Stimulated activated CD8-positive, alpha-beta memory T cell treated with anti-CD3 and anti-CD28 coated beads, Interleukin-12 subunit alpha, Interleukin-12 subunit beta, amount 100 ng/mL, for 1 hour (primary cell): Measurements from ENCODE around the gene PEPD.

Experiments
- DNase-seq: peaks from one replicate; pipeline ENCODE4 v3.0.0-alpha.2; 2020; ENCODE audit warnings: low read depth

Gene PEPD

DNA sequence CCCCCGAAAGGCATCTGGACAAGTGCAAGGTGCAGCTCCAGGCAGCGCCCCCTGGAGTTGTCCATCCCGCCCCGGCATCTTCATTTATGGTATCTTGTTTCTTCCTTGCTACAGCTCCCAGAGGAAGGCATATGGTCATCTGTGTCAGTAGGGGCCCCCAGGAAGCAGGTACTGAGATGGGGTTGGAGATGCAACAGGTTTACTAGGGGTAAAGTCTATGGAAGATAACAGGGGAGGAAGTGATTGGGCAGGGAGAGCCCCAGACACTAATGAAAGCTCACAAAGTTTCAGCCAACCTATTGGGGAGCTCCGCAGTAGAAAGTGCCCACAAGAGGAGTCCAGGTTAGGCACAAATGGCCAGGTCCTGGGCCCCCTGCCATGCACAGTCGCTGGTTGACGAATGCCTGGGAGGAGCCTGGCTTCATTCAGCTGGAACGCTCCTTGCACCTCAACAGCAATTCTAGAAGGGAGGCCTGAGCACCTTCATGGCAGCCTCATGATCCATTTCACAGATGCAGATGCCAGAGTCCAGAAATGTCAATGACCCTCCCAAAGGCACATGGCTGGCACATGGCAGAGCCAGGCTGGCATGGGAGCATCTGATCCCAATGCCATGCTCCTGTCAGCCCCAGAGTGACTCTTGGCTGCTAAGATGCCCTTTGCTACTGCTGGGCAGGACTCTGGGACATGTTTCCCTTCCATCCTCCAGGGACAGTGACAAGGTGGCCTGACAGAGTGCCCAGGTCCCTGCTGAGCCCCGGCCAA, 23.8 kb upstream of the PEPD start:
- DNase-seq = no peak

DNA sequence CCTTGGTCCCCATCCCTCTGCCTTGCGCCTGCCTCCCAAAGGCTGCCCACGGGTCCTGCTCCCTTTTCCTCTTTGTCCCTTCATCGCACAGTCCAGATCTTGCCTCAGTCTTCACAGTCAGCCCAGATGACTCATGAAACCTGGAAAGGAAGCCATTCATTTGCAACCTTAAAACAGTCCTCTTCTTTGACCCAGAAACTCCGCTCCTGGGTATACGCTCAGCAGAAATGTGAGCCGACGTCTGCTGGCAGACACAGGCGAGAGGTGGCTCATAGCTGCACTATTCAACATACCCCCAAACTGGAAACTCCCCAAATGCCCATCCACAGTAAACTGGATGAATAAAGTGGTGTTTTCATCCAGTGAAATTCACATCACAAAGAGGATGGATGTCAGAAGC, 13.6 kb upstream of the PEPD start:
- no peak for DNase-seq

DNA sequence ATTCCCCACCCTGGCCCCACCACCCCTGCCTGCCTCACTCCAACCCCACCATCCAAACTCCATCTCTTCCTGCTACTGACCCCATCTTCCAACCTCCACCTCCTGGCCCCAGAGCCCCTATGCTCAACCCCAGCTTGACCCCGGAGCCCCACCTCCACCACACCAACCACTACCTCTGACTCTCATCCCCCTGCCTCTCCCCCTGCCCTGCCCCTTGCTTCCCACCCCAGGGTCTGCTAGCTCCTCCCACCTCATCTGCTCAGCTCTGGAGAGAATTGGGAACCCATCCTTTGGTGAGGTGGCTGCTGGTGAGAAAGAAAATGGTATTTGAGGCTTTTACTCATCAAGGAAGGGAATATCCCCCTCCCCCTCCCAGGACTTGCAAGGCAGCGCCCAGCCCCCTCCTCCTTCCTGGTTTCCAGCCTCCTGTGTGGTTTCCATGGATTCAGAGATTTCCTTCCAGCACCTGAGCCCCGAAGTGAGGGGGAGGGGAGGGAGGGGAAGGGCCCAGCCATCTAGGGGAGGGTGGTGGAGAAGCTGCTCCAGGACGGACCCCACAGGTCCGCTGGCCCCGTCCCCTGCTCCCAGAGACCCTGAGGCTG, 11.4 kb upstream of the PEPD start:
- DNase-seq = no peak

DNA sequence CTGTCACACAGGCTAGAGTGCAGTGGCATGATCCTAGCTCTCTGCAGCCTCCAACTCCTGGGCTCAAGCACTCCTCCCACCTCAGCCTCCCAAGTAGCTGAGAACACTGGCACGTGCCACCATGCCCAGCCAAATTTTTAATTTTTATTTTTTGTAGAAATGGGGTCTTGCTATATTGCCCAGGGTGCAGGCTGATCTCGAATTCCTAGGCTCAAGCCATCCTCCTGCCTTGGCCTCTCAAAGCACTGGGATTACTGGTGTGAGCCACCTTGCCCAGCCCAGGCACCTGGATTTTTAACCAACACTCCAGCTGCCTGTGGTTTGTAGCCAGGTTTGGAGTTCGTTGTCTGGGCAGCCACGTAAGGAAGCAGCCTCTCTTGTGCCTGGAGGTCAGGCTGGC, 9.3 kb upstream of the PEPD start:
- DNase-seq = no peak

DNA sequence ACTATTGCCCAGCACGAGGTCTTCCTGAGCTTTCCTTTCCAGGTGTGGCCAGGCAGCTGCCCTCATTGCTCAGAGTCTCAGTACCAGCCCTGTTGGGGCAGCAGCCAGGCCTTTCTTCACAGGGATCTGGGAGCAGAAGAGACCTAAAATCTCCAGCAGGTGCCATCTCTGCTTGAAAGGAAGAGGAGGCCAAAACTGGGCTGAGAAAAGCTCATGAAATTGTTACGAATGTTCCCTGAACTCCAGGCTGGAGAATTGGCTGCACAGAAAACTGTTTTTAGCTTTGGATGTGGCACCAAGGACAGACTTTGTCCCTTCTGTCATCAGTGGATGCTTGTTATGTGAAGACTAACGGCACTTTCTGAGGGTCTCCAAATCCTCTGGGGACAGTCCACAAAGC, 8.7 kb upstream of the PEPD start:
- DNase-seq = no peak

DNA sequence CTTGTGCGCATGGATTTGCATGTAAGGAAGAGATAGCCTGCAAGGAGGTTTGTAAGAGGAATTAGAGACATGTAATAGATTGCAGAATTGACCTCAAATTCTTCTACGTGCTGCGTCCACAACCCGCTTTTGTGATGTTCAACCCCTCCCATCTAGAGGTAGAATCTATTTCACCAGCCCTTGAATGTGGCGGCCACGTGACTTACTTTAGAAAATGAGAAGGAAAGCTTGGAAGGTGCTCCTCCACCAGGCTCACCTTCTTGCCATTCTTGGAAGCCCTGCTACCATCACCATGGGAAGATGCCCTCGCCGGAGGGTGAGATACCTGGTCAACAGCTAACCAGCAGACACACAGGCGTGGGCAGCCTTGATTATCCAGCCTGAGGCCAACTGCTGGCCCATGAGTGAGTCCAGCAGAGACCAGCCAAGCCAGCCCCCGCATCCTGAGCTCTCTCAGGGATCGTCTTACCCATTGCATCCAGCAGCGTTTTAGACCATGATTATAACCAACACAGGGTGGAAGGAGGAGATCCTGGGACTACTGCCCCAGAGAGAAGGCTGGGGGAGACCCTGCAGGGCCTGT, 7.6 kb upstream of the PEPD start:
- no peak for DNase-seq

DNA sequence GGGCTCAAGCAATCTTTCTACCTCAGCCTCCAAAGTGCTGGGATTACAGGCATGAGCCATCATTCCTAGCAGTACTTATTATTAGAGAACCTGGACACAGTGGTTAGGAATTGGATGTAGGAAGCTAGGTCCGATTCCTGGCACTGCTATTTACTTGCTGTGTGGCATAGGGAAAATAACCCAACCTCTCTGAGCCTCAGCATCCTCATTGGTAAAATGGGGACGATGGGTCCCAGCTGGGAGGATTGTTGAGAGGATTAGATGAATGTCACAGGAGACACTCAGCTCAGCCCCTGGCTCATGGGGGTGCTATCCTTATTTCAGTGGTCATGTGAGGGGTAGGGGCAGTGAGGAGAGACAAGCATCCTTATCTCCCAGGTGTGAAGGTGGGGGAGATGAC, 6.8 kb upstream of the PEPD start:
- no peak for DNase-seq

DNA sequence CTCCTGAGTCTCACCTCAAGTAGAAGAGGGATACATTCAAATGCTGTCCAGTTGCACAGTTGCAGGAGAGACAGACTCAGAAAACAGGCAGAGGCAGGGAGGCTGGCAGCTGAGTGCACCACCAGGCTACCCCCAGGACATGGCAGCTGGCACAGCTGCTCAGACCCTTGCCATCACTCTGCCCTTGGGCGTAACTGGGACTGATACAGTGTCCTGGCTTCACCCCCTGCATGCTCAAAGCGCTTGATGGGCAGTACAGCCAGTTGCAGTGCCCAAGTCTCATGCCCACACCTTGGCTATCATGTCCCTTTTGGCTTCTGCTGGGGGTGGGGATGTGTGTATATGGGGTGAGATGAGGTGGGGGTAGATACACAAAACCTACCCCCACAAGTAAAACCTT, 5.5 kb upstream of the PEPD start:
- DNase-seq = no peak

DNA sequence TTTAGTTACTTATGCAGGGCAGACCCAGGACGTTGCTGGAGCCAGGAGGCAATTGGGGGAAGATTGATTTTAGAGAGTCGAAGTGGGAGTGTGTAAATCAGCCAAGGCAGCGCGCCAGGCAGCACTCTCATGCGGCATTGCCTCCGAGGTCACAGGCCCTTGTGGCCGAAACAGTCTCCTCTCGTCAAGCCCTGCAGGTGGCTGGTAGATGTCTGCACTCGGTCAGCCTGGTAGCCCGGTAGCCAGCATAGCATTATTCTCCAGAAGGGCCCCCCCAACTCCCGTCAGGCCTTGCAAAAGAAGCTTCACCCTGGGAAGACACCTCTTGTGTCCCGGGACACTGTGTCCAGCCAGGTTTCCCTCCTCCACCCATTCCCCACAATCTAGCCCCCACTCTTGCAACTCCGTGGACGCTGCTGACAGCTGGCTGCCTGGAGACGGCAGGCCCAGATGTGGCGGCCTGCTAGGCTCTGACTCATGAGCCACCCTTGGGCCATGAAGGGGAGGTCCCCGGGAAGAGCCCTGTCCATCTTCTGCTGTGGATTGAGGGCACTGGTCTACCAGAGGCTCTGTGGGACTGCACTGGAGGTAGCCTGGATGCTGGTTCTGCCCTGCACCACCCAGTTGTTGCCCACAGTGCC, 2.6 kb upstream of the PEPD start:
- DNase-seq = no peak

DNA sequence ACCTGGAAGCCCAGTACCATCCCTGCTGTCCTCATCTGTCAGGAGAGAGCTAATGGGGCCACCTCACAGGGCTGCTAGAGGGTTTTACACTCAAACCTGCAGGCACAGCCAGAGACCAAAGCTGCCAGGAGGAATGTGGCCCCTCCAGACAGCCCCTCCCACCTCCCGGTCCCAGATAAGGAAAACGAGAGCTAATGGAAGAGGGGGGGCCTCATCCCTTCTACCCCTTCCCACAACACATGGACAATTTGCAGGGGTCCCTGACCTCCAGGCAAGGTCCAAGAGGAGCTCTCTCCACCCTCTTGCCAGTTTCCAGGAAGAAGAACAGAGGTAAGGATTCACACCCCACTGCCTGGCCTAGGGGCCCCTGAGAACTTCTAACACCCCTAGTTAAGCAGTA, 1.6 kb upstream of the PEPD start:
- DNase-seq = no peak

DNA sequence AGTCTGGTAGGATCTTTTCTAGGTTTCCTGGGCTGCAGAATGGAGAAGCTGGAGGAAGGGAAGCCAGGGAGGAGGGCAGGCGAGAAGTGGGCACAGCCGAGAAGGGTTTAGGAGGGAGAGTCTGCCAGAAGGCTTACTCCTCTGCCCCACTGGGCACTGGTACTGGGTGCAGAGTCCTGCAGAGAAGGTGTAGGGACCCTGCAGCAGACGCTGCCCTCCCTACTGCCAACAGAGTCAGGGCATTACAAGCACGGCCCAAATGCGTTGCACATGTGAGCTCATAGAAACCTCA, 726 bp upstream of the PEPD start:
- DNase-seq = no peak

DNA sequence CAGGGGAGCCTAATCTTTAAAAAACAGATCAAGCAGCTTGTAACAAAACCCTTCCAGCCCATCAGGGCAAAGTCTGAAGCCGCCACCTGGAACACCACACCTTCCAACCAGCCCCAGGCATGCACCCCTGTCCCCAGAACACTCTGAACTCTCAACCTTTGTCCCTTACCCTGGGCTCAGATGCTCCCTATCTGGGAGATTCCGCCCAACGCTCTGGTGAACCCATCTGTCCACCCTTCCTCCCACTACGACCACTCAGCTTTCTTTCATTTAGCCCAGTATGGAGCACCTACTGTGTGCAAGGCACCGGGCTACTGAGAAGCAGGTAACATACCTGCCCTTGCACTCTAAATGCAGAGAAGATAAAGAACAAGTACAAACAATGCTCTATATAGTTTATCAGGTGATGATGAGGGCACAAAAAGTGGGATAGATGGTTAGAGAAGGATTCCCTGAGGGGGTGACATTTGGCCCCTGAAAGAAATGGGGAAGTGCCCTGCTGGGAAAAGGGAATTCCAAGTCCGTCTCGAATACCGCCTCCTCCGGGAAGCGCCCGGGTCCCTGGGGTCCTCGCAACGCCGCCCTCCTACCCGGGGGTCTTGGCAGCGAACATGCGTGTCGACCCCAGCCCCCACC, 629 bp downstream of the PEPD start:
- no peak for DNase-seq

DNA sequence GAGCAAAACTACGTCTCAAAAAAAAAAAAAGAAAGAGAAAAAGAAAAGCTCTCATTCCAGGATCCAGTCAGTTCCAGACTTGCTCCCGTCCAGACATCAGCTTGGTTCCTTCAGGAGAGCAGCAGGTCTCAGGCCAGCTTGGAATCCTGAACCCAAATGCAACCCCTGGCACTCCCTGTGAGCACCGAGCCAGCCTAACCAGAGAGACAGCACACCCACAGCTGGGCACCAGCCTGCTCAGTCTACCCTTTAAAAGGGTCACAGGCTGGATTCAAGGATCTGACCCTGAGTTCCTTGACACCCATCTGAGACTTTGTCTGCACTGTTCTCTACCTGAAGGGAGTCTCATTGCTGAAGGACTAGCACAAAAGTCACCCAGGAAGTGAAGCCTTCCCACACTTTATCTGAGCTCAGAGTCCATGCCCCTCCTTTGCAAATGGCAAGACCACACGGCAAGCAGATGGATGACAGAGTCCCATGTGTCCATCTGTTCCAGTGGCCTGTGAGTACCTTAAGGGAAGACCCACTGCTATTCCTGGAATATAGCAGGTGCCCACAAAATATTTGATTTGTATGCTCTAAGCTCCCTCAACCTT, 1.4 kb downstream of the PEPD start:
- DNase-seq = no peak

DNA sequence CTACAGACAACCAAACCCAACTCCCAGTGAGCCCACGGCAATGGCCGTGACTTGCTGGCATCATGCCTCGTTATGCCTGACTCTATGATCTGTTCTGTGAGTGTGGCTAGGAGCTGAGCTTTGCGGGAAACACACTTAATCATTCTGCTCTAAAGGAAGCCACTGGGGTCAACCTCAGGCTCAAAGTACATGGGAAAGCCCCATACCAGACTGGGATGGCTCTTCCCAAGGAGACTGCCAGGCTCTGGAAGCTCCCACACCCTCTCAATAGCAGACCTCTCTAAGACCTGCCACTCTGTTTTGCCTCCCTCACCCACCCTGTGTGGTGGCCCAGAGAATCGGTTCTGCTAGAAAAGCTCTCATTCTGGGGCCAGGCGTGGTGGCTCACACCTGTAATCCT, 2.2 kb downstream of the PEPD start:
- DNase-seq = no peak

DNA sequence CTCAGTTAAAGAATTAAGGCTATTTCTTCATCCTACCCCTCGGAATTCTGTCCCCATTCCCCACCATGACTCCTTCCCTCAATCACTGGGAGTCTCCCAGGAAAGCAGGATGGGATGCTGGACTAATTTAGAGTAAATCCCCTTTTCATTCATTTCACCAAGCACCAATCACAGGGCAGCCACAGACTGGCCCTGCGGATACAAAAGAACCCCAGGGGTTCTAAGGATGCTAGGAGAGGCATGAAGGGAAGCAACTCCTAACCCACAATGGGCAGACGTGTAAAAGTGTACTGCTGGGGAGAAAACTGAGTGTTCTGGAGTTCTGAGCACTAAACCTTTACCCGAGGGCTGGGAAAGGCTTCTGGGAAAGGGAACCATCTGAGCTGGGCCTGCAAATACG, 3.0 kb downstream of the PEPD start:
- DNase-seq = no peak

DNA sequence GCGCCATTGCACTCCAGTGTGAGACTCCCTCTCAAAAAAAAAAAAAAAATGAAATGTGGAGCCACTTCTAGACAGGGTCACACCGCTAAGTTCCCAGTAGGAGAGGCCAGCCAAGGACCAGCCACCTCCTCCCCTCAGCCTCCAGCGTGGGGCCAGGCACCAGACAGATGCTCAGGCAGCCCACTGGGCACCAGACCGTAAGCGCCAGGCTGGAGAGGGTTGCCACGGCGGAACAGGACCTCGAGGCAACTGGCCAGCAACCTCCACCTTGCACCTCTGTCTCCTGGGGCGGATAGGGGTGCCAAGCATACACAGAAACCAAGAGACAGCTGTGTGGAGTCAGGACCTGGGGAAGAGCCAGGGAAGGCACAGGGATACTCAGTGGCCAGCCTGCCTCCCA, 3.7 kb downstream of the PEPD start:
- no peak for DNase-seq

DNA sequence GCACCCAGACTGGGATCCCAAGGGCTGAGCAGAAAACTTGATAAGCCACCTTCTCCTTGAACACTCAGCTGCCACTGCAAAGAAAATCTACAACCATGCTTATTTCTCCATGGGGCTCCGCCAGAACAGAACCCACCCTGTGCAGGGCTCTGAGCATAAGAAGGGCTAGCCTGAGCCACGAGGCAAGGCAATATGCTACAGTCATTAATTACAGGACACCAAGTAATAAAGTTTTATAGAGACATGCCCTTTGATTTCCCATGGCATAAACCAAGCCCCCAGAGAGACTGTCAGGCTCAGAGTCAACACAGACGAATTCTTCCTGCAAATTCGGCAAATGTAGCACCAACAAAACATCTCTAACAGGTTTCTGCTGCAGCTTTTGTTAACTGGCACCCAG, 5.7 kb downstream of the PEPD start:
- DNase-seq = no peak

DNA sequence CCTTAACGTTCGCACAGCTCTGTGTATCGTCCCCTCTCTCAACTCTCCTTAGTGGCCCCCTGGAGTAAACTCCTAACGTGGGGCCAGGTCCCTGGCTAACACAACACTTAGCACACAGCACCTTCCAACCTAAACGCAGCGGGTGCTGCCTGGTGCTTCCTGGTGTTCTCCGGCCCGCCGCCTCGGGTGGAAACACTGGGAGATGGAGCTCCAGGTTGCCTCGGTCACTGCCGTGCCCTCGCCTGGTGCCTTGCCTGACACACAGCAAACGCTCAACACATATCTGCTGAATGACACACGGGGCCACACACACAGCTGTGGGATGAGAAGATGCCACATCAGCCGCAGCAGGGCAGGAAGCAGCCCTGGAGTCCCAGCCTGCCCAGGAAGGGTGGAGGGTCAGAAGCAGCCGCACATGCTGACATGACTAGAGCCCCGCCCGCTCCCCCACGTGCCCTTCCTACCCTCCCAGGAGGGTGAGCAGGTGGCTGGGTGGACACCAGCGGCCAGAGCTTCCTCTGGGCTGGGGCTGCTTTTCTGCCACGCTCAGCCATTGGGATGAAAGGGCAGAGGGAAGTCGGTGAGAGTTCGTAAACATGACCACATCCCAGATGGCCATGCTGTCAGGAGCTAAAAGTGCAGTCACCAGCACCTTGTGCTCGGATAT, 6.6 kb downstream of the PEPD start:
- no peak for DNase-seq

DNA sequence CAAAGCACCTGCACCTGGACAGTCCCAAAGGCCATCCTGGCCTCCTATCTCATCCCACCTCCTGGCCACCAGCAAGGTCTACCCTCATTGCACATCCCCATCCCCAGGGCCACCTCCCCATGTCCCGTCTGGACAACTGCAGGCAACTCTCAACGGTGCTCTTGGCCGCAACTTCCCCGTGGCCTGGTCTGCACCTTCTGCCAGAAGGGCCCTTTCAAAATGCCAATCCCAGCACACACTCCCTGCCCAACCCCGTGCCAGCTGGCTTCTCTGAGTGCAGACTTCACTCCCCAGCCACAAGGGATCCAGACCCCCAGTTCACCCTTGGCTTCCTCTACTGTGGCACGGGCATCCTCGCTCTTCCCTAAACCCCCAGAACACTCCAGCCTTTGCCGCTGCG, 8.2 kb downstream of the PEPD start:
- DNase-seq = no peak

DNA sequence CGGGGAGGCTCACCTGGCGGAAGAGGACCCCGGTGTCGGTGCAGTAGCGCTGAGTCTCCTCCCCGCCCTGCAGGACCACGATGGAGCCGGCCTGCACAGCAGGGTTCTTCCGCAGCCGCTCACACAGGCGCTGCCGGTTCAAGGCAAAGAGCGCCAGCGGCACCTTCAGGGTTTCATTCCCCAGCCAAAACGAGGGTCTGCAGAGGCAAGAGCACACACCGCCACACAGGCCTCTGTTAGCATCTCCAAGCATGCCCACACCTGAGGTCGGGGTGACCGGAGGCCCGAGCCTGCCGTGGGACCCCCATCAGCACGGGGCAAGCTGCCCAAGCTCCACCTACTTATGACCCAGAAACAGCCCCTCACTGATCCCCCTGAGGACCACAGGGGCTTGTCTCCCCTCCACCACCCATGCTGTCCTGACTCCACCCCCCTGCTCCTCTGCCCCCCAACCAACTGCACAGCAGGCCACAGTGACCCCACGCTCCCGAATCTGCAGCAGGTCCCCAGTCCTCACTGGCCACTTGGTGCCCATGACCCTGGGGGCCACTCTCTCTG, 8.9 kb downstream of the PEPD start:
- DNase-seq = no peak

DNA sequence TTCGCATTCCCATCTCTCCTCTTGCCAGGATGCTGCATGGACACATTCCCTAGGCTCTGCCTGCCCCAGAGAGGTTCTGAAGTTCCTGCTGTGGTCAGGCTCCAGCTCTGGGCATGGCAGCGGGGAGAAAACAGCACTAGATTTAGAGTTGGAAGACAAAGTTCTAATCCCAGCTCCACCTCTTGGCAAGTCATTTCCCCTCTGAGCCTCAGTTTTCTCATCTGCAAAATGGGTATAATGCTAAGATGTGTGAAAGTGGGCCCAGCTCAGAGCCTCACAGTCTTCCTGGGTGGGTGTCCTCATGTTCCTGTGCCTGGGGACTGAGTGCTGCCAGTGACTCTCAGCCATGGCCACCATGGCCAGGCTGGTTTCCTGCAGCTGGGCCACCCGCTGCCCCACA, 9.6 kb downstream of the PEPD start:
- DNase-seq = no peak

DNA sequence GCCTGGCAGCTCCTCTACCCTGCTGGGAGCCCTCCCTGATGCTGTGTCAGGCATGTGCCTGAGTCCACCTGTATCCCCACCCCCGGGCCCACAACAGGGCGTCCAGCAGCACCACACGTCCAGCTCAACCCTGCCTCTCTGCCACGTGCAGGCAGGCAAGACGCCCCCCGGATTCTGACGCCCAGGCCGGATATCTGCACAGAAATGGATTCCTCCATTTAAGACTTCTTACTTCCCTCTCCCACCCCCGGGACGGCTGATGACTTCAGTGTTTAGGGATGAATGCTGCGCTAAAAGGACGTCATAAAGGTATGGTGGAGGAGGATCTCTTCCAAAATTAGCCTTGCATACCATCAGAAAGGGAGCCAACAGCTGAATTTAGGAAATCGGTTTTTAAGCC, 10.2 kb downstream of the PEPD start:
- no peak for DNase-seq
